Hepatocyte (in vitro differentiated cells): ENCODE data around the gene CADPS2. TPM values are rescaled to one million over a fixed set of nuclear protein-coding genes. Genes with fewer than 3 reads are reported as not detected.

ENCODE experiments used
- DNase-seq: peaks from one replicate; pipeline ENCODE4 v3.0.0-alpha.2; 2016; ENCODE audit warnings: low spot score
- H2AFZ ChIP-seq: fragments of 200-600 bp; sonication (generic); 2 replicates; pipeline ENCODE4 v1.6.0; 2016; ENCODE audit warnings: antibody characterized with exemption, mild to moderate bottlenecking
- H3K27ac ChIP-seq: fragments of 200-600 bp; sonication (generic); 2 replicates; pipeline ENCODE4 v1.5.1; 2016; ENCODE audit warnings: mild to moderate bottlenecking
- H3K27me3 ChIP-seq: fragments of 200-600 bp; sonication (generic); 2 replicates; pipeline ENCODE4 v1.6.1; 2016
- H3K36me3 ChIP-seq: fragments of 200-600 bp; sonication (generic); replicated peaks from 2 replicates; pipeline ENCODE4 v1.5.1; 2016; ENCODE audit warnings: low read depth; ENCODE audit not compliant: insufficient read depth
- H3K4me1 ChIP-seq: fragments of 200-600 bp; sonication (generic); 2 replicates; pipeline ENCODE4 v1.5.1; 2016; ENCODE audit warnings: mild to moderate bottlenecking, moderate library complexity; ENCODE audit not compliant: insufficient read depth
- H3K4me2 ChIP-seq: fragments of 200-600 bp; sonication (generic); 2 replicates; pipeline ENCODE4 v1.6.0; 2016
- H3K4me3 ChIP-seq: fragments of 200-600 bp; sonication (generic); 2 replicates; pipeline ENCODE4 v1.5.1; 2016; ENCODE audit warnings: mild to moderate bottlenecking
- H3K79me2 ChIP-seq: fragments of 200-600 bp; sonication (generic); 2 replicates; pipeline ENCODE4 v1.6.0; 2017; ENCODE audit warnings: mild to moderate bottlenecking
- H3K9me2 ChIP-seq: fragments of 200-600 bp; sonication (generic); replicated peaks from 2 replicates; pipeline ENCODE4 v1.6.0; 2017; ENCODE audit warnings: mild to moderate bottlenecking; ENCODE audit not compliant: insufficient read depth
- H3K9me3 ChIP-seq: fragments of 200-600 bp; sonication (generic); 2 replicates; pipeline ENCODE4 v1.5.1; 2016; ENCODE audit warnings: low read depth, mild to moderate bottlenecking
- H4K20me1 ChIP-seq: fragments of 200-600 bp; sonication (generic); 2 replicates; pipeline ENCODE4 v1.6.0; 2016; ENCODE audit warnings: mild to moderate bottlenecking; ENCODE audit not compliant: insufficient read depth, poor library complexity, severe bottlenecking
- CTCF ChIP-seq: fragments of 200-600 bp; sonication (generic); IDR thresholded peaks from 2 replicates; pipeline ENCODE4 v1.5.1; 2016; ENCODE audit warnings: antibody characterized with exemption, mild to moderate bottlenecking; ENCODE audit not compliant: poor library complexity
- EZH2 ChIP-seq: fragments of 200-600 bp; sonication (generic); IDR thresholded peaks from 2 replicates; pipeline ENCODE4 v1.6.1; 2016; ENCODE audit warnings: antibody characterized with exemption, mild to moderate bottlenecking, borderline replicate concordance
- EZH2phosphoT487 ChIP-seq: fragments of 200-600 bp; sonication (generic); IDR thresholded peaks from one replicate; pipeline ENCODE4 v1.6.1; 2018; ENCODE audit warnings: antibody characterized with exemption, mild to moderate bottlenecking, low read depth, moderate library complexity; ENCODE audit not compliant: unreplicated experiment, severe bottlenecking
- WGBS: methylation state at CpG from one replicate; pipeline ENCODE4 v1.1.6; 2016; ENCODE audit warnings: low lambda C conversion rate; ENCODE audit errors: missing lambda C conversion rate; 5-methylcytosine and 5-hydroxymethylcytosine counted together
- polyA plus RNA-seq: library from polyadenylated mRNA; unstranded; fragments of >200 nt; fragmentation: Nextera tagmentation; extraction: Ambion mirVana; gene quantifications from 2 replicates; pipeline ENCODE4 v1.2.1, GENCODE V29; 2016
- total RNA-seq: library from RNA; depleted of rRNA; stranded (reverse); fragments of >200 nt; gene quantifications from 2 replicates; pipeline ENCODE4 v1.2.3, GENCODE V29; 2014

Gene CADPS2
- total and polyA plus RNA-seq, 2 experiments from 2014 or later = 15.7 to 37.4 TPM

GRCh38 chr7:122337011-122337410, 549.2 kb downstream of the CADPS2 start:
- H3K79me2 ChIP-seq = no peaks in the 10 kb centered on the region
- no peak for TF ChIP-seq EZH2
- TF ChIP-seq CTCF = no peak
- no peak for TF ChIP-seq EZH2phosphoT487
- H4K20me1 ChIP-seq = no peaks in the 10 kb centered on the region
- H2AFZ ChIP-seq = no peak overlapping the region
- H3K9me3 ChIP-seq = no peaks in the 10 kb centered on the region
- no peak overlapping the region for H3K27ac ChIP-seq
- H3K36me3 ChIP-seq = no peaks in the 10 kb centered on the region
- H3K9me2 ChIP-seq = no peaks in the 10 kb centered on the region
- H3K4me3 ChIP-seq = no peak overlapping the region
- WGBS = 71% methylated on average over 2 of the region's 2 CpGs
- no peak overlapping the region for H3K4me2 ChIP-seq
- H3K27me3 ChIP-seq = no peaks in the 10 kb centered on the region
- H3K4me1 ChIP-seq = no peaks in the 10 kb centered on the region
- no peak for DNase-seq

GRCh38 chr7:122329145-122329802, 557.0 kb downstream of the CADPS2 start:
- Histone ChIP-seq H3K27me3 (no peaks in the 10 kb centered on the region), H3K9me3 (no peaks in the 10 kb centered on the region), H3K4me2 (no peak overlapping the region), H3K4me1 (no peaks in the 10 kb centered on the region), H3K4me3 (no peak overlapping the region), H3K9me2 (no peaks in the 10 kb centered on the region), H3K27ac (no peak overlapping the region), H3K79me2 (no peaks in the 10 kb centered on the region), H3K36me3 (no peaks in the 10 kb centered on the region), H2AFZ (no peak overlapping the region), H4K20me1 (no peaks in the 10 kb centered on the region)
- TF ChIP-seq EZH2 = no peak
- 47% methylated on average over 8 of the region's 8 CpGs for WGBS
- DNase-seq = no peak

- Histone ChIP-seq H3K27ac (no peak overlapping the region), H3K36me3 (no peaks in the 10 kb centered on the region), H3K79me2 (no peaks in the 10 kb centered on the region), H4K20me1 (no peaks in the 10 kb centered on the region), H3K27me3 (no peaks in the 10 kb centered on the region), H2AFZ (no peak overlapping the region), H3K9me2 (no peaks in the 10 kb centered on the region), H3K4me2 (no peak overlapping the region), H3K4me1 (no peaks in the 10 kb centered on the region), H3K4me3 (no peak overlapping the region), H3K9me3 (no peaks in the 10 kb centered on the region)
- WGBS = 51% methylated on average over 3 of the region's 3 CpGs
- TF ChIP-seq EZH2phosphoT487 = no peak
- TF ChIP-seq EZH2 = no peak
- TF ChIP-seq CTCF = no peak
- DNase-seq = no peak
Observed at GRCh38 chr7:122327969-122328368, 558.3 kb downstream of the CADPS2 start.

GRCh38 chr7:122316467-122317388, 569.5 kb downstream of the CADPS2 start:
- Histone ChIP-seq H3K9me3 (no peaks in the 10 kb centered on the region), H3K27me3 (peaks cover 83% of the 10 kb centered on the region), H3K4me2 (peak overlapping the region; percentile 90), H3K79me2 (no peaks in the 10 kb centered on the region), H3K4me1 (peaks cover 9% of the 10 kb centered on the region), H2AFZ (peak overlapping the region; percentile 47), H3K9me2 (no peaks in the 10 kb centered on the region), H3K4me3 (no peak overlapping the region), H4K20me1 (no peaks in the 10 kb centered on the region), H3K27ac (no peak overlapping the region), H3K36me3 (no peaks in the 10 kb centered on the region)
- TF ChIP-seq EZH2 (peak; percentile 96), CTCF (no peak), EZH2phosphoT487 (peak; percentile 86)
- DNase-seq = peak; percentile 34
- WGBS = 3% methylated on average over 66 of the region's 71 CpGs
